Posterior vena cava (tissue), 2 donors: ENCODE measurements around the gene FBXL14. TPM values are rescaled to one million over a fixed set of nuclear protein-coding genes. Genes with fewer than 3 reads are reported as not detected.
A peak's percentile ranks its signal among the peaks of the same experiment; 100 is the strongest.
"Not testable (repeated sequence)": the region's sequence is repeated elsewhere in the genome, so short reads cannot be mapped to it uniquely, and the experiment has no call there.

Experiments
- DNase-seq: peaks from one replicate; pipeline ENCODE4 v3.0.0-alpha.2; 2020; ENCODE audit warnings: low spot score
- intact Hi-C, 2 donors: fragments of 100-400 bp; cut with DNase I; formaldehyde crosslinking; loops; one replicate each; pipeline versions ENCODE4 v1.14.1 to v1.14.2; 2022 to 2023
- total RNA-seq, 2 donors: library from RNA; stranded (reverse); fragmentation: NEBNext Ultra II Directional; extraction: Animal tissue kit (Norgen Biotek cat#: 25700); gene quantifications; one replicate each; pipeline ENCODE4 v1.2.1, GENCODE V29; 2021
- donor health status: DM: yes; HTN: yes; CAD: no.
- donor health status: DM: yes; HTN: yes; CAD: no.

FBXL14 gene
- total RNA-seq, 2 donors from 2014 or later, result 6.3 to 7.3 TPM

GRCh38 chr12:1602706-1603105 lies 8.3 kb upstream of the FBXL14 start:
- DNase-seq, intact Hi-C loops: not testable (repeated sequence)

GRCh38 chr12:1598757-1599156 lies 4.4 kb upstream of the FBXL14 start:
- intact Hi-C loops, result no loop called here
- no peak for DNase-seq

- intact Hi-C loops, result no loop called here
Observed at GRCh38 chr12:1595690-1596347, 1.4 kb upstream of the FBXL14 start.

DNA sequence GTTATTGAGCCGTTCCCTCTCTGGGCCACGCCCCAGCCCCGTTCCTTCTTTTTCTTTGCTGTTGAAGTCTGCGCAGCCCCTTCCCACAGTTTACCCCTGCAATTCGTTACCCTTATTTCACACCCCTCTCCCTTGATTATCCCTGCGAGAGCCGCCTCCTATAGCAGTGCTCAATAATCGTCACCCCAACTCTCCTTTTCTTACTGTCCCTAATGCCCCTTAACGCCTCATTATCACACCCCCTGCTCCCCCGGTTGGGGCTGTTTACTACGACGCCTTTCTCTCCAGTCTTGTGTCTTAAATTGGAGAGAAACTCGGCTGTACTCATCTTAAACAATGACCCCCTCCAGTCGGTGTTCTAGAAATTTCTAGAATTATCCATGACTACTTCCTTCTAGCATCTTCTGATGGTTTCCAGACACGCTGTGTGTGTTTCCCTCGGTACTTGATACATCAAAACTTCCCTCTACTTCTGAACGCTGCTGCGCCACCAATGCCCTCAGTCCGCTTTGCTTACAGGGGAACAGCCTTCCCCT lies 713 bp upstream of the FBXL14 start:
- intact Hi-C loops, result no loop called here
- no peak for DNase-seq

More at GRCh38 chr12:1595690-1596347, 1.4 kb upstream of the FBXL14 start:
- no peak for DNase-seq

- DNase-seq, result no peak
- intact Hi-C loops, result no loop called here
Observed at GRCh38 chr12:1594006-1594260, 448 bp downstream of the FBXL14 start.

DNA sequence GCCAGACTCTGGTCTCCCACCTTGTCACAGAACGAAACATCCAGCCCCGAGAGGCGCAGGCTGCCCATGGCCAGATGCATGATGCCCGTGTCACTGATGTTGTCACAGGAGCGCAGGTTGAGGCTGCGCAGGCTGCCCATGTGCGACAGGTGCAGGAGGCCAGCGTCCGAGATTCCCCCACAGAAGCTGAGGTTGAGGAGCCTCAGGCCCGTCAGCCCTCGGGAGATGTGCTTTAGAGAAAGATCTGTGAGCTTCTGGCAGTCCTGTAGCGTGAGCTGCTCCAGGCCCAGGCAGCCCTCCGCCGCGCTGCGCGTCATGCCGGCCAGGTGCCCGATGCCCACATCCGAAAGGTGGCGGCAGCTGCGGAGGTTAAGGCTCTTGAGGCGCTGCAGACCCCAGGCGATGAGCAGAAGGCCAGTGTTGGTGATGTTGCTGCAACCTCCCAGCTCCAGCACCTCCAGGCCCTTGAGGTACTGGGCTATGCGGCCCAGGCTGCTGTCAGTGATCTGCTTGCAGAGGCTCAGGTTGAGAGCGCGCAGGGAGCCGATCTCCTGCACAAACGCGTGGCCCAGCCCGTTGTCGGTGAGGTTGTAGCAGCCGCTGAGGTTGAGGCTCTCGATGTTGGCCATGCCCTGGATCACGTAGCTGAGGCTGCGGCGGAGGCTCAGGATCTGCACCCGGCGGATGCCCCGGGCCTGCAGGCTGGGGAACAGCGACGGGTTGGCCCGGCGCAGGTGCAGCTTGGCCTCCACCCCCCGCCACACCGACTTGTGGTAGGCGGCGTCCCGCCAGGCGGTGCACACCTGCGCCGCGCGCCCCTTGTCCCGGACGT lies 991 bp downstream of the FBXL14 start:
- DNase-seq, result peak; percentile 84
- intact Hi-C loops, result no loop called here

DNA sequence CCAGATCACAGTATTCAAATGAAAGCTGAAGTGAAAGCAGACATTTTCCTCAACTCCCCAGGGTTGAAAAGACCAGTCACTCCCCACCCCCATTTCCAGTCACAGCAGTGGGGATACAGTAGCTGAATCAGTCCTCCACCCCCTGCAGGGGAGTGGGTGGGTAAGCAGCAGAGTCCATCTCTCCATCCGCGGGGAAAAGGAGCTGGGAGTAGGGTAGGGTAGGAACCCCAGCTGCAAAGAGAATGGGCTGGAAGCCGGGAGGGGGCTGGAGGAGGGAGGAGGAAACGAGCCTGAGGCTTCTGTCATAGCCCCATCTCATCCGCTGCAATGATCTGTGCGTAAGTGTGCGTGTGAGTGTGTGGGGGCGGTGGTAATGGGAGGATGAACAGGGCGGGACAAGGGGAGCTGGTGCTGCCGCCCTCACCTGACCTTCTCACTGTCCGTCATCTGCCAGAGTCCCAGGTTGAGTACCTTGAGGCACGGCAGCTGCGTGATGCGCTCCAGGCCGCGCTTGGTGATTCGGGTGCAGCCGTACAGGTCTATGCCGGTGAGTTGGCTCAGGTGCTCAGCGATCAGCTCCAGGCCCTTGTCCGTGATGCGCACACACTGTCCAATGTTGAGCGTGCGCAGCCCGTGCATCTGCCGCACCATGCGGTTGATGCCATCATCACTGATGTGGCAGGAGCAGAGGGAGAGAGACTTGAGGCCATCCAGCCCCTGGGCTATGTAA lies 1.8 kb downstream of the FBXL14 start:
- intact Hi-C loops, result no loop called here
- no peak for DNase-seq

DNA sequence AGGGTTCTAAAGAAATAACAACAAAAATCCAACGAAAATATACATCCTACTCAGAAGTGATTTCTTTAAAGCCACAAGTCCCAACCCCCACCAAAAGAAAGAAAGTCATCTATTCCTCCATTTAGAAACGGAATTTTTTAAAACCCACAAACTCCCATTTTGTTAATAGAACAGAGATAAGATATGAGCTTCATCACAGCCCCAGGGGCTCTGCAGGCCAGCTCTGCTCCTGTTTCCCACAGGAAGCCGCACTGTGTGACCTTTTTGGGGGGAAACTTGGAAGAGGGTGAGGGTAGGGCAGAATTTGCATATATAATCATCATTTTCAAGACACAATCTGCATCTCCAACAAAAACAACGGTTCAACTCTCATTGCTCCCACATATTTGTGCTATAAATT lies 2.8 kb downstream of the FBXL14 start:
- DNase-seq, result no peak
- intact Hi-C loops, result no loop called here

DNA sequence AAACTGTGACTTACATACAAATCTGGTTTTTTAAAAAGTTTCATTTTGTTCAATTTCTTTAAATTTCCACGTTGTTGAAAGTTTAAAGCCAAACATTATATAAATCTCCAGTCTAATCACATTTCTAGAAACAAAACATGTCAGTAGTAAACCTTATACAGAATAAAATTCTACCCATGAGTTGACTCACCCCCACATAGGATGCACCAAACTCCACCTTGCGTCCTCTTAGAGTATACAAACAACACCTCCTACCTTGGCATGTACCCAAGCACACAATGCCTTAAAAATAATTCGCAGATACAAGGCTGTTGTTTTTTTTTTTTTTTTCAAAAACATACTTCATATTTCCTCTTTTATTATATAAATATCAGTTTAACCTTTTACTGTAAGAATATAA lies 3.3 kb downstream of the FBXL14 start:
- intact Hi-C loops, result no loop called here
- DNase-seq, result no peak

- no peak for DNase-seq
- intact Hi-C loops, result no loop called here
Observed at GRCh38 chr12:1590221-1590979, 4.0 kb downstream of the FBXL14 start.

DNA sequence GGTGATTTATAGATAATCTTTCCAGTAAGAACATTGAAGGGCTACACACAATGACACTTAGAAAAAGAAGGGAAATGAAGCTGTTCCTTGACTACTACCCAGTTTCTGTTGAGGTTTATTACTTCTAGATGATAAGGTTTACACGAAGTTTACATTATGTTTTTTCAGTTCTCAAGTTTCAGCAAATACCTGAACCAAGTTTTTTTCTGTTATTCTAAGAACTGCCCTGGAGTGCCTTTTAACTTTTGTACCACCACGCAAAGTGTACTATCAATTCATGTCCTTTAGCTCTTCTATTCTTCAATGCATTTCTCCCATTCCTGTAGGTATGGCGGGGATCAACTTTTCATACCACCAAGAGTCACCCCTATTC lies 5.8 kb downstream of the FBXL14 start:
- intact Hi-C loops, result loop anchor here in 1 of 2 donors (10.0 kb wide), 1 partner anchor 474 kb away; no protein-coding TSS in a partner anchor

GRCh38 chr12:1587927-1588574 lies 6.3 kb downstream of the FBXL14 start:
- no peak for DNase-seq
- intact Hi-C loops, result loop anchor here in 1 of 2 donors (10.0 kb wide), 1 partner anchor 473 kb away; no protein-coding TSS in a partner anchor

More for the DNA sequence above, 5.8 kb downstream of the FBXL14 start:
- DNase-seq, result no peak

DNA sequence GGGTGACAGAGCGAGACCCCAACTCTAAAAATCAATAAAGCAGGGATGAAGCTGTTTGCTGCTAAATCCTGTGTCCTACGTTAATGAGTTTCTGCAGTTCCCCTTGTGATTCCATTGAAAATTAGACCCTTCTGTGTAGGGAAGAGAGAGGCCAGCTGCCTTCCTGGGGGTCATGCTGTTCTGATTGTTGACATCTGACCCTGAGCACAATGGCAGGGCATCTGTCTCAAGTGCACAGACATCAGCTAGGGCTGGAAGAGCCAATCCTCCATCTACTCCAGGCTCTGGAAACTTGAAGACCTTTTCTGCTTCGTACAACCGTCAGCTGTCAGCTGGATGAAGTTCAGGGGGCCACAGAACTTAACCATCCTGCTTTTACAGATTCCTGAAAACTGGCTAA lies 10.1 kb downstream of the FBXL14 start:
- intact Hi-C loops, result loop anchor here (5.0 to 10.0 kb wide), 2 partner anchors 467 to 470 kb away; no protein-coding TSS in a partner anchor
- no peak for DNase-seq

- no peak for DNase-seq
- intact Hi-C loops, result loop anchor here (5.0 to 10.0 kb wide), 2 partner anchors 466 to 469 kb away; no protein-coding TSS in a partner anchor
Observed at GRCh38 chr12:1583421-1584078, 10.8 kb downstream of the FBXL14 start.

GRCh38 chr12:1582709-1583050 lies 11.7 kb downstream of the FBXL14 start:
- intact Hi-C loops, result loop anchor here (5.0 to 10.0 kb wide), 2 partner anchors 465 to 468 kb away; no protein-coding TSS in a partner anchor
- no peak for DNase-seq

DNA sequence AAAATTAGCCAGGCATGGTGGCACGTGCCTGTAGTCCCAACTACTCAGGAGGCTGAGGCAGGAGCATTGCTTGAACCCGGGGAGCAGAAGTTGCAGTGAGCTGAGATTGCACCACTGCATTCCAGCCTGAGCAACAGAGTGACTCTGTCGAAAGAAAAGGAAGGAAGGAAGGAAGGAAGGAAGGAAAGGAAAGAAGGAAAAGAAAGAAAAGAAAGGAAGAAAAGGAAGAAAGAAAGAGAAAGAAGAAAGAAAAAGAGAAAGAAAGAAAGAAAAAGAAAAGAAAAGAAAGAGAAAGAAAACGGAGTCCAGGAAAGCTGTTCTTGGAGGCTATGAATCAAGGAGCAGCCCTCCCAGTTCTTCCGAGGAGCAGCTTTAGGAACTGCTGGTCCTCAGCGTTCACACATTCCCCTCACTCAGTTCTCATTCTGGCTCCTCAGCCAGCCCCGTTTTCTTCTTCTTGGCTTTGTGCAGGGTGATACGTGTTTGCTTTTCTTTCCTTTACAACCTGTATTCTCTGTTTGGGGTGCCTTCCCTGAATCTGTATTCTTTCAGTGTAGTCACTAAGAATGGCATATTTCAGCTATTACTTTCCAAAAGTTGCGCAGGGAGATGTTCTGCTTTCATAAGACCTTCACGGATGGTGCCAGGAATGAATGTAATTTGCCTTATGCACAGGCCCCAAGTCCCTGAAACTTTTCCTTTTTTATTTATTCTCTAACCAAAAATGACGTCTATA lies 12.2 kb downstream of the FBXL14 start:
- no peak for DNase-seq
- intact Hi-C loops, result loop anchor here (5.0 to 10.0 kb wide), 2 partner anchors 465 to 467 kb away; no protein-coding TSS in a partner anchor

DNA sequence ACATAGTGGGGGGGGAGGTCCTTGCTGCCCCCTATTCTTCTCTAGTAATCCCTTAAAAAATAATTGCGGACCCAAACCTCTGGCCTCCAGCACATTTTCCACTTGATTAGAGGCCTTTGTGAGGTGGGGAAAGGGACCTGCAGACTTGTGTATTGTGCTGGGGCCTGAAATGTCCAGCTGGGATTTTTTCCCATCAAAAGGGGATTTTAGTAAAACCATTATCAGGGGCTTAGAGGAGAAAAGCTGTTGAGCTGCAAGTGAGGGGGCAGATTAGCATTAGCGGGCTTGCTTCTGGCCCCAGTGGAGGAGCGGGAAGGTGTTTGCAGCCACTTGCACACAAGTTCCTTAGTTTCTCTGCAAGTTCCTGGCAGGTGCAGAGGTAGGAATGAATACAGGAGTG lies 13.9 kb downstream of the FBXL14 start:
- DNase-seq, result no peak
- intact Hi-C loops, result loop anchor here (5.0 to 10.0 kb wide), 2 partner anchors 463 to 466 kb away; no protein-coding TSS in a partner anchor
